Mesothelial cell of epicardium (in vitro differentiated cells): ENCODE results near the gene MITF. TPM values are rescaled to one million over a fixed set of nuclear protein-coding genes. Genes with fewer than 3 reads are reported as not detected.

ENCODE experiments used
- DNase-seq, 2 experiments: peaks; one replicate each; pipeline ENCODE4 v3.0.0; 2021; ENCODE audit warnings: low spot score in 2 of 2; ENCODE audit not compliant: unreplicated experiment in 2 of 2
- H3K27ac Mint-ChIP-seq: 2 replicates; pipeline ENCODE4 v1.8.0; 2021; ENCODE audit warnings: mixed read lengths
- H3K27me3 Mint-ChIP-seq: 2 replicates; pipeline ENCODE4 v1.8.0; 2021; ENCODE audit warnings: low read depth, mixed read lengths
- H3K36me3 Mint-ChIP-seq: 2 replicates; pipeline ENCODE4 v1.8.0; 2021; ENCODE audit warnings: mixed read lengths
- H3K4me1 Mint-ChIP-seq: 2 replicates; pipeline ENCODE4 v1.8.0; 2021; ENCODE audit warnings: mixed read lengths
- H3K4me3 Mint-ChIP-seq: 2 replicates; pipeline ENCODE4 v1.8.0; 2021; ENCODE audit warnings: mild to moderate bottlenecking, moderate library complexity, mixed read lengths
- H3K9me3 Mint-ChIP-seq: 2 replicates; pipeline ENCODE4 v1.8.0; 2021; ENCODE audit warnings: mixed read lengths
- CTCF ChIP-seq: fragments of 200-600 bp; sonication (generic); IDR thresholded peaks from one replicate; pipeline ENCODE4 v1.5.0; 2021; ENCODE audit warnings: antibody characterized with exemption; ENCODE audit not compliant: unreplicated experiment
- total RNA-seq: library from RNA; stranded (reverse); gene quantifications from 3 replicates; pipeline ENCODE4 v1.2.1, GENCODE V29; 2021

MITF gene
- total RNA-seq, 1 donor from 2014 or later, result 7.0 TPM

- Mint-ChIP-seq H3K27ac (no peak overlapping the region), H3K36me3 (no peaks in the 10 kb centered on the region), H3K4me1 (no peaks in the 10 kb centered on the region)
Observed at GRCh38 chr3:69828817-69829216, 89.6 kb downstream of the MITF start.

GRCh38 chr3:69830147-69830546, 90.9 kb downstream of the MITF start:
- TF ChIP-seq CTCF, result no peak
- Mint-ChIP-seq H3K27ac (no peak overlapping the region), H3K4me1 (no peaks in the 10 kb centered on the region), H3K36me3 (no peaks in the 10 kb centered on the region), H3K9me3 (peaks cover 13% of the 10 kb centered on the region), H3K4me3 (no peak overlapping the region), H3K27me3 (no peaks in the 10 kb centered on the region)
- DNase-seq, result no peak

More at GRCh38 chr3:69828817-69829216, 89.6 kb downstream of the MITF start:
- Mint-ChIP-seq H3K4me3 (no peak overlapping the region), H3K27me3 (no peaks in the 10 kb centered on the region), H3K9me3 (peaks cover 6% of the 10 kb centered on the region)
- no peak for DNase-seq
- TF ChIP-seq CTCF, result no peak

GRCh38 chr3:69831737-69832136, 92.5 kb downstream of the MITF start:
- Mint-ChIP-seq H3K4me1 (no peaks in the 10 kb centered on the region), H3K27me3 (no peaks in the 10 kb centered on the region), H3K9me3 (peaks cover 21% of the 10 kb centered on the region), H3K27ac (no peak overlapping the region), H3K36me3 (peaks cover 9% of the 10 kb centered on the region), H3K4me3 (no peak overlapping the region)
- TF ChIP-seq CTCF, result no peak
- no peak for DNase-seq

GRCh38 chr3:69833591-69833990, 94.3 kb downstream of the MITF start:
- H3K27ac Mint-ChIP-seq, result no peak overlapping the region
- H3K9me3 Mint-ChIP-seq, result peaks cover 18% of the 10 kb centered on the region
- TF ChIP-seq CTCF, result no peak
- peaks cover 11% of the 10 kb centered on the region for H3K4me1 Mint-ChIP-seq
- DNase-seq, result no peak
- H3K27me3 Mint-ChIP-seq, result no peaks in the 10 kb centered on the region
- peaks cover 9% of the 10 kb centered on the region for H3K36me3 Mint-ChIP-seq
- no peak overlapping the region for H3K4me3 Mint-ChIP-seq

- Mint-ChIP-seq H3K4me1 (peaks cover 19% of the 10 kb centered on the region), H3K4me3 (no peak overlapping the region), H3K27me3 (peaks cover 2% of the 10 kb centered on the region), H3K9me3 (peaks cover 15% of the 10 kb centered on the region), H3K36me3 (peaks cover 9% of the 10 kb centered on the region), H3K27ac (no peak overlapping the region)
- TF ChIP-seq CTCF, result no peak
- DNase-seq, result no peak
Observed at GRCh38 chr3:69838217-69838616, 99.0 kb downstream of the MITF start.
